ENCODE measurements around the gene CELF5. TPM values are rescaled to one million over a fixed set of nuclear protein-coding genes. Genes with fewer than 3 reads are reported as not detected.
"Not testable (repeated sequence)": the region's sequence is repeated elsewhere in the genome, so short reads cannot be mapped to it uniquely, and the experiment has no call there.

CELF5 gene
- total RNA-seq, 4 donors from 2014 or later = not detected

- no peaks in the 10 kb centered on the region for H3K9me3 ChIP-seq
- no peaks in the 10 kb centered on the region for H3K4me1 ChIP-seq
- H3K27me3 ChIP-seq = no peaks in the 10 kb centered on the region
- no peak for TF ChIP-seq POLR2A (IDR thresholded peaks at IDR 0.05)
- no peak for TF ChIP-seq CTCF (IDR thresholded peaks at IDR 0.05)
- no peak overlapping the region for H3K4me3 ChIP-seq
- no peak overlapping the region for H3K27ac ChIP-seq
- no peak for DNase-seq
- H3K36me3 ChIP-seq = no peaks in the 10 kb centered on the region
Observed at GRCh38 chr19:3325451-3325850, 101.0 kb downstream of the CELF5 start.

- H3K27me3 ChIP-seq = no peaks in the 10 kb centered on the region
- H3K27ac ChIP-seq = no peak overlapping the region
- no peak overlapping the region for H3K4me3 ChIP-seq
- no peak for DNase-seq
- no peaks in the 10 kb centered on the region for H3K36me3 ChIP-seq
- TF ChIP-seq POLR2A (IDR thresholded peaks at IDR 0.05) (no peak), CTCF (IDR thresholded peaks at IDR 0.05) (no peak)
- H3K4me1 ChIP-seq = no peaks in the 10 kb centered on the region
- H3K9me3 ChIP-seq = no peaks in the 10 kb centered on the region
Observed at GRCh38 chr19:3328743-3329142, 104.3 kb downstream of the CELF5 start.

- H3K9me3 ChIP-seq = no peaks in the 10 kb centered on the region
- no peak for TF ChIP-seq CTCF (IDR thresholded peaks at IDR 0.05)
- TF ChIP-seq POLR2A (IDR thresholded peaks at IDR 0.05) = no peak
- no peak overlapping the region for H3K27ac ChIP-seq
- H3K4me1 ChIP-seq = no peaks in the 10 kb centered on the region
- H3K4me3 ChIP-seq = no peak overlapping the region
- H3K27me3 ChIP-seq = no peaks in the 10 kb centered on the region
- DNase-seq = no peak
- H3K36me3 ChIP-seq = no peaks in the 10 kb centered on the region
Observed at GRCh38 chr19:3330047-3330446, 105.6 kb downstream of the CELF5 start.

- H3K9me3 ChIP-seq, H3K27ac ChIP-seq, H3K4me3 ChIP-seq, H3K36me3 ChIP-seq, DNase-seq, H3K27me3 ChIP-seq: not testable (repeated sequence)
- peaks cover 0 to 18% (median 5%) of the 10 kb centered on the region in 4 donors for H3K4me1 ChIP-seq
Observed at GRCh38 chr19:3332232-3332631, 107.8 kb downstream of the CELF5 start.

- Histone ChIP-seq H3K27me3 (no peaks in the 10 kb centered on the region), H3K4me1 (peaks cover 0 to 26% (median 8%) of the 10 kb centered on the region in 4 donors), H3K4me3 (no peak overlapping the region), H3K9me3 (no peaks in the 10 kb centered on the region), H3K27ac (peak overlapping the region in 1 of 4 donors; percentile 11), H3K36me3 (no peaks in the 10 kb centered on the region)
- DNase-seq = no peak
- TF ChIP-seq CTCF (IDR thresholded peaks at IDR 0.05) = no peak
- TF ChIP-seq POLR2A (IDR thresholded peaks at IDR 0.05) = no peak
Observed at GRCh38 chr19:3333020-3333583, 108.6 kb downstream of the CELF5 start.

GRCh38 chr19:3333662-3334061 is 109.2 kb downstream of the CELF5 start:
- no peaks in the 10 kb centered on the region for H3K36me3 ChIP-seq
- peaks cover 4 to 32% (median 9%) of the 10 kb centered on the region in 4 donors for H3K4me1 ChIP-seq
- no peaks in the 10 kb centered on the region for H3K9me3 ChIP-seq
- H3K27ac ChIP-seq = peak overlapping the region in 1 of 4 donors; percentile 11
- TF ChIP-seq CTCF (IDR thresholded peaks at IDR 0.05) (no peak), POLR2A (IDR thresholded peaks at IDR 0.05) (no peak)
- H3K27me3 ChIP-seq = no peaks in the 10 kb centered on the region
- no peak for DNase-seq
- no peak overlapping the region for H3K4me3 ChIP-seq

- H3K4me3 ChIP-seq, H3K27me3 ChIP-seq, DNase-seq, H3K36me3 ChIP-seq, H3K9me3 ChIP-seq: not testable (repeated sequence)
- Histone ChIP-seq H3K27ac (peak overlapping the region; percentile 61 to 98 (median 86)), H3K4me1 (peaks cover 6 to 35% (median 10%) of the 10 kb centered on the region in 4 donors)
Observed at GRCh38 chr19:3334749-3335430, 110.4 kb downstream of the CELF5 start.
